ENCODE data around the gene AEBP2.

The AEBP2 gene

GRCh38 chr12:19553175-19553574, 113.9 kb downstream of the AEBP2 start:
- DNase-seq (ENCODE audit: low read depth in 2 of 2), result no peak

- DNase-seq (ENCODE audit: low read depth in 2 of 2), result no peak
These were observed 122.2 kb downstream of the AEBP2 start for GRCh38 chr12:19561411-19561961.

All from stimulated activated CD8-positive, alpha-beta memory T cell treated with anti-CD3 and anti-CD28 coated beads, Interleukin-7, amount 100 ng/mL, for 4 hours (primary cell).